DOHH2 (cell line): ENCODE data around the gene BET1L.

Source experiments
- H3F3A ChIP-seq: fragments of 200-600 bp; sonication (generic), shearing (Covaris generic); 2 replicates; pipeline ENCODE4 v1.6.0; 2016; ENCODE audit warnings: antibody characterized with exemption, mild to moderate bottlenecking; ENCODE audit not compliant: control insufficient read depth, insufficient read depth
- H3K27ac ChIP-seq: fragments of 200-600 bp; sonication (generic); 2 replicates; pipeline ENCODE4 v1.5.1; 2014; ENCODE audit warnings: low read depth, mild to moderate bottlenecking, low read length, moderate library complexity
- H3K27me3 ChIP-seq: fragments of 200-600 bp; sonication (generic); 2 replicates; pipeline ENCODE4 v1.6.1; 2014; ENCODE audit warnings: mild to moderate bottlenecking, low read length, mixed read lengths; ENCODE audit not compliant: control insufficient read depth
- H3K36me3 ChIP-seq: fragments of 200-600 bp; sonication (generic); 2 replicates; pipeline ENCODE4 v1.6.1; 2014; ENCODE audit warnings: mild to moderate bottlenecking, low read length, moderate library complexity, mixed read lengths; ENCODE audit not compliant: control insufficient read depth
- H3K4me1 ChIP-seq: fragments of 200-600 bp; sonication (generic); 2 replicates; pipeline ENCODE4 v1.6.1; 2014; ENCODE audit warnings: mild to moderate bottlenecking, low read length, mixed read lengths; ENCODE audit not compliant: control insufficient read depth
- H3K4me2 ChIP-seq: fragments of 200-600 bp; sonication (generic); 2 replicates; pipeline ENCODE4 v1.6.0; 2014; ENCODE audit warnings: mild to moderate bottlenecking, low read length, moderate library complexity
- H3K4me3 ChIP-seq: fragments of 200-600 bp; sonication (generic); 2 replicates; pipeline ENCODE4 v1.5.1; 2014; ENCODE audit warnings: mild to moderate bottlenecking, low read length, mixed read lengths
- H3K79me2 ChIP-seq: fragments of 200-600 bp; sonication (generic); 2 replicates; pipeline ENCODE4 v1.6.1; 2014; ENCODE audit warnings: mild to moderate bottlenecking, low read length, mixed read lengths; ENCODE audit not compliant: control insufficient read depth
- H3K9me2 ChIP-seq: fragments of 200-600 bp; sonication (generic); replicated peaks from 2 replicates; pipeline ENCODE4 v1.6.1; 2014; ENCODE audit warnings: mild to moderate bottlenecking, low read length, mixed read lengths; ENCODE audit not compliant: control insufficient read depth
- H3K9me3 ChIP-seq: fragments of 200-600 bp; sonication (generic); 2 replicates; pipeline ENCODE4 v1.6.1; 2014; ENCODE audit warnings: antibody characterized with exemption, low read length, mixed read lengths; ENCODE audit not compliant: control insufficient read depth, insufficient read depth
- H4K20me1 ChIP-seq: fragments of 200-600 bp; sonication (generic); 2 replicates; pipeline ENCODE4 v1.6.0; 2014; ENCODE audit warnings: low read depth, mild to moderate bottlenecking, antibody characterized with exemption, low read length, moderate library complexity; ENCODE audit not compliant: control insufficient read depth, insufficient read depth
- EZH2phosphoT487 ChIP-seq: fragments of 200-600 bp; sonication (generic); IDR thresholded peaks from 2 replicates; pipeline ENCODE4 v1.6.1; 2017; ENCODE audit warnings: borderline replicate concordance, mild to moderate bottlenecking, antibody characterized with exemption, low read length, moderate library complexity, mixed read lengths
- TF ChIP-seq, protein P1 (sequence below): fragments of 200-600 bp; sonication (generic); IDR thresholded peaks from one replicate; pipeline ENCODE4 v1.5.1; 2014; ENCODE audit warnings: antibody characterized with exemption, mild to moderate bottlenecking, low read depth, low read length; ENCODE audit not compliant: poor library complexity, severe bottlenecking

The BET1L gene

DNA sequence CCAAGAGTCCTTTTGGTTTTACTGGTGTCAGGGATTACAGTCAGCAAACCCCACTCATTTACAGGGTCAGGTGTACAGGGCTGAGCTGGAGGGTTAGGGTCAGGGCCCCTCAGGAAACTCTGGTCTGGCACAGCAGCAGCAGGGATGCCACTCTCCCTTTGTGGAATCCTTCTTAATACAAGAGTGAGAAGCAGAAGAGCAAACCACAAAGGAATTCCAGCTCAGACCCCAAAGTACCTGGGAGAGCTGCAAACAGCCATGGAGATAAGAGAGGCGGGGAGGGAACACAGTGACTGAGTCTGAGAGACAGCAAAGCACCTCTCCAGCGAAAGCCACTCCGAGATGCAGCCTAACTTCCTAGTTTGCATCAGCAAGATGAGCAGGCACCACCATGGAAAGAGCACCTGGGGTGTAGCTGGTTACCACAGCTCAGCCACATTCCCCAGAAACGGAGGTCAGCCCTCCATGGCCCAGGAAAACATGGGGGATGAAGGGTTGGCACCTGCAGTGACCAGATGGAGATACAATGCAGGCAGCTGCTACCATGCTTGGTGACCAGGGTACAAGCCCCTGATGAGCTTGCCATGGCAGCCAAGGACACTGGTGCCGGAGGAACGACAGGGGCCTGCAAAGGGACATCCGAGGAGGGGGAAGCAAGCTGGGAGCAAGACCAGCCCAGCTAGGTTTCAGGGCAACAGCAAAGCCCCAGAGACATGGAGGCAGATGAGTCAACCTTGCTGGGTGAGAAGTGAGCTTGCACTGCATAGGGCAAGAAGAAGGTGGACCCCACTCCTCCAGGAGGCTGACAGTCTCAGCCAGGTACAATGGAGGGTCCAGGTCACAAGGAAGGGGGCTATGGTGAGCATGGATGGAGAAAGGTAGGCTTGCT is 3.9 kb downstream of the BET1L start:
- Histone ChIP-seq H3F3A (peaks cover 7% of the 10 kb centered on the region), H3K4me2 (no peak overlapping the region), H4K20me1 (peaks cover 9% of the 10 kb centered on the region; the same call in 1 of the 2 replicates), H3K4me1 (peaks cover 12% of the 10 kb centered on the region), H3K27ac (no peak overlapping the region), H3K9me3 (no peaks in the 10 kb centered on the region), H3K36me3 (peaks cover 45% of the 10 kb centered on the region), H3K9me2 (no peaks in the 10 kb centered on the region), H3K27me3 (no peaks in the 10 kb centered on the region), H3K4me3 (no peak overlapping the region), H3K79me2 (peaks cover 33% of the 10 kb centered on the region)
- TF ChIP-seq, protein P1, sequence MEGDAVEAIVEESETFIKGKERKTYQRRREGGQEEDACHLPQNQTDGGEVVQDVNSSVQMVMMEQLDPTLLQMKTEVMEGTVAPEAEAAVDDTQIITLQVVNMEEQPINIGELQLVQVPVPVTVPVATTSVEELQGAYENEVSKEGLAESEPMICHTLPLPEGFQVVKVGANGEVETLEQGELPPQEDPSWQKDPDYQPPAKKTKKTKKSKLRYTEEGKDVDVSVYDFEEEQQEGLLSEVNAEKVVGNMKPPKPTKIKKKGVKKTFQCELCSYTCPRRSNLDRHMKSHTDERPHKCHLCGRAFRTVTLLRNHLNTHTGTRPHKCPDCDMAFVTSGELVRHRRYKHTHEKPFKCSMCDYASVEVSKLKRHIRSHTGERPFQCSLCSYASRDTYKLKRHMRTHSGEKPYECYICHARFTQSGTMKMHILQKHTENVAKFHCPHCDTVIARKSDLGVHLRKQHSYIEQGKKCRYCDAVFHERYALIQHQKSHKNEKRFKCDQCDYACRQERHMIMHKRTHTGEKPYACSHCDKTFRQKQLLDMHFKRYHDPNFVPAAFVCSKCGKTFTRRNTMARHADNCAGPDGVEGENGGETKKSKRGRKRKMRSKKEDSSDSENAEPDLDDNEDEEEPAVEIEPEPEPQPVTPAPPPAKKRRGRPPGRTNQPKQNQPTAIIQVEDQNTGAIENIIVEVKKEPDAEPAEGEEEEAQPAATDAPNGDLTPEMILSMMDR: no peak
- TF ChIP-seq EZH2phosphoT487: no peak

DNA sequence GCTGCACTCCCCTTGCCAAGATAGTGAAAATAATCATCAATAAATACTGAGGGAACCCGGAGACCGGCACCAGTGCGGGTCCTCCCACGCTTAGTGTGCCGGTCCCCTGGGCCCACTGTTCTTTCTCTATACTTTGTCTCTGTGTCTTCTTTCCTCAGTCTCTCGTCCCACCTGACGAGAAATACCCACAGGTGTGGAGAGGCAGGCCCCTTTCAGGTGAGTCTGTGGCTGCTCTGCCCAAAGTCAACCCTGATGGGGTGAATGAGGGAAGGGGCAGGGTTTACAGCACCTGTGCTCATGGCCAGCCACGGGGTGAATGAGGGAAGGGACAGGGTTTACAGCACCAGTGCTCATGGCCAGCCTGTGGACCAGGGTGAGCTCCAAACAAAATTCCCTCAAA is 4.7 kb downstream of the BET1L start:
- H3K27me3 ChIP-seq: no peaks in the 10 kb centered on the region

DNA sequence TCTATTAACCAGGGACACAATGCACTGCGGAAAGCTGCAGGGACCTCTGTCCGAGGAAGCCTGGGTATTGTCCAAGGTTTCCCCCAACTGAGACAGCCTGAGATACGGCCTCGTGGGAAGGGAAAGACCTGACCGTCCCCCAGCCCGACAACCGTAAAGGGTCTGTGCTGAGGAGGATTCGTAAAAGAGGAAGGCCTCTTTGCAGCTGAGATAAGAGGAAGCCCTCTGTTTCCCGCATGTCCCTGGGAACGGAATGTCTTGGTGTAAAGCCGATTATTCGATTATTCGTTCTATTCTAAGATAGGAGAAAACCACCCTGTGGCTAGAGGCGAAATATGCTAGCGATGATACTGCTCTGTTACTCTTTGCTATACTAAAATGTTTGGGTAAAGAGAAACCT is 5.2 kb downstream of the BET1L start:
- no peak for TF ChIP-seq EZH2phosphoT487
- TF ChIP-seq, protein P1: no peak
- H3K9me3 ChIP-seq: no peaks in the 10 kb centered on the region
- peaks cover 9% of the 10 kb centered on the region; the same call in 1 of the 2 replicates for H4K20me1 ChIP-seq
- peaks cover 12% of the 10 kb centered on the region for H3K4me1 ChIP-seq
- peaks cover 27% of the 10 kb centered on the region for H3K79me2 ChIP-seq
- no peak overlapping the region for H3K4me3 ChIP-seq
- no peak overlapping the region for H3K27ac ChIP-seq
- peaks cover 37% of the 10 kb centered on the region for H3K36me3 ChIP-seq
- H3K9me2 ChIP-seq: no peaks in the 10 kb centered on the region
- no peaks in the 10 kb centered on the region for H3K27me3 ChIP-seq
- H3K4me2 ChIP-seq: no peak overlapping the region
- H3F3A ChIP-seq: no peaks in the 10 kb centered on the region

More for the DNA sequence above, 4.7 kb downstream of the BET1L start:
- Histone ChIP-seq H3K27ac (no peak overlapping the region), H3K4me3 (no peak overlapping the region), H3K9me2 (no peaks in the 10 kb centered on the region), H3K9me3 (no peaks in the 10 kb centered on the region), H3K36me3 (peaks cover 38% of the 10 kb centered on the region), H3K4me1 (peaks cover 12% of the 10 kb centered on the region), H3F3A (no peaks in the 10 kb centered on the region; the same call in 1 of the 2 replicates), H4K20me1 (peaks cover 9% of the 10 kb centered on the region; the same call in 1 of the 2 replicates), H3K79me2 (peaks cover 29% of the 10 kb centered on the region), H3K4me2 (no peak overlapping the region)
- TF ChIP-seq EZH2phosphoT487: no peak
- TF ChIP-seq, protein P1: no peak
